Purkinje cell (primary cell): Measurements from ENCODE around the gene CFTR. TPM values are rescaled to one million over a fixed set of nuclear protein-coding genes. Genes with fewer than 3 reads are reported as not detected.

ENCODE experiments used
- polyA plus RNA-seq: library from polyadenylated mRNA; unstranded; fragments of >200 nt; fragmentation: Nextera tagmentation; gene quantifications from 2 replicates; pipeline ENCODE4 v1.2.1, GENCODE V29; 2014

Gene CFTR
- 1.6 TPM in 1 of 2 replicates, not detected in the other for polyA plus RNA-seq

GRCh38 chr7:117479225-117480054, at the start of gene CFTR:
Gene CFTR, plus strand, starts transcription at chr7:117480025. Its CDS starts 70 bp downstream, at chr7:117480095.

Other genes with a start within 250 kb of the CFTR start
- 5.8 and 8.4 TPM in 2 replicates for gene WNT2, start 157.0 kb upstream of the CFTR start, polyA plus RNA-seq
- gene ASZ1, start 52.5 kb upstream of the CFTR start, polyA plus RNA-seq: not detected in 2 replicates